CD14-positive monocyte (primary cell): ENCODE measurements around the gene SPATA19. TPM values are rescaled to one million over a fixed set of nuclear protein-coding genes. Genes with fewer than 3 reads are reported as not detected.

Experiments
- DNase-seq, 3 donors: peaks; one replicate each; pipeline ENCODE4 v3.0.0-alpha.2; 2011 to 2022
- H2AFZ ChIP-seq: 2 replicates; pipeline ENCODE4 v1.6.0; 2012; ENCODE audit warnings: mild to moderate bottlenecking, low read depth, low read length, inconsistent platforms; ENCODE audit not compliant: insufficient read depth, poor library complexity, severe bottlenecking
- H3K27ac ChIP-seq, 2 donors: 1 replicate in 1 of 2; 2 replicates in 1 of 2; pipeline ENCODE4 v1.5.1; 2012 to 2013; ENCODE audit warnings: low read length in 2 of 2, control low read depth in 1 of 2, inconsistent platforms in 1 of 2, low read depth in 1 of 2, mild to moderate bottlenecking in 1 of 2
- H3K27me3 ChIP-seq, 2 donors: one replicate each; pipeline versions ENCODE4 v1.6.0 to v1.6.1; 2011 to 2013; ENCODE audit warnings: low read length in 2 of 2; ENCODE audit not compliant: control insufficient read depth in 2 of 2, insufficient read depth in 2 of 2
- H3K36me3 ChIP-seq, 2 donors: replicated peaks in 1 of 2; 1 replicate in 1 of 2; 2 replicates in 1 of 2; pipeline versions ENCODE4 v1.5.1 to v1.6.1; 2012 to 2013; ENCODE audit warnings: low read length in 2 of 2, control low read depth in 1 of 2, inconsistent platforms in 1 of 2, mild to moderate bottlenecking in 1 of 2; ENCODE audit not compliant: insufficient read depth in 2 of 2, control insufficient read depth in 1 of 2
- H3K4me1 ChIP-seq, 2 donors: 1 replicate in 1 of 2; 2 replicates in 1 of 2; pipeline versions ENCODE4 v1.5.1 to v1.6.1; 2012 to 2013; ENCODE audit warnings: low read length in 2 of 2, control low read depth in 1 of 2, inconsistent platforms in 1 of 2, mild to moderate bottlenecking in 1 of 2, moderate library complexity in 1 of 2; ENCODE audit not compliant: insufficient read depth in 2 of 2, control insufficient read depth in 1 of 2
- H3K4me2 ChIP-seq: replicated peaks from 2 replicates; pipeline ENCODE3; 2012; ENCODE audit warnings: low read length, moderate library complexity, mild to moderate bottlenecking; ENCODE audit not compliant: poor library complexity, severe bottlenecking; ENCODE audit errors: extremely low read depth
- H3K4me3 ChIP-seq, 3 experiments: fragments of 200-600 bp in 1 of 3; sonication (generic) in 1 of 3; replicated peaks in 1 of 3; 1 replicate in 2 of 3; 2 replicates in 1 of 3; pipeline ENCODE4 v1.5.1; 2011 to 2013; ENCODE audit warnings: low read length in 3 of 3, mild to moderate bottlenecking in 3 of 3, control low read depth in 2 of 3, low read depth in 2 of 3, inconsistent platforms in 1 of 3, moderate library complexity in 1 of 3
- H3K79me2 ChIP-seq: 2 replicates; pipeline ENCODE4 v1.6.0; 2012; ENCODE audit warnings: mild to moderate bottlenecking, control low read depth, inconsistent platforms, low read length, moderate library complexity; ENCODE audit not compliant: insufficient read depth
- H3K9ac ChIP-seq: 2 replicates; pipeline ENCODE4 v1.6.0; 2017; ENCODE audit warnings: low read length, mild to moderate bottlenecking; ENCODE audit not compliant: insufficient read depth, poor library complexity, severe bottlenecking
- H3K9me3 ChIP-seq, 2 donors: replicated peaks in 1 of 2; 1 replicate in 1 of 2; 2 replicates in 1 of 2; pipeline versions ENCODE4 v1.5.1 to v1.6.1; 2012 to 2013; ENCODE audit warnings: low read length in 2 of 2, control low read depth in 1 of 2; ENCODE audit not compliant: control insufficient read depth in 1 of 2, insufficient read depth in 1 of 2
- H4K20me1 ChIP-seq: 2 replicates; pipeline ENCODE4 v1.6.0; 2012; ENCODE audit warnings: mild to moderate bottlenecking, low read length, control low read depth, moderate library complexity; ENCODE audit not compliant: insufficient read depth
- H3K27ac Mint-ChIP-seq, 7 donors: one replicate each; pipeline ENCODE4 v1.8.0; 2020; ENCODE audit warnings: mild to moderate bottlenecking in 7 of 7, mixed read lengths in 7 of 7, moderate library complexity in 6 of 7, inconsistent platforms in 2 of 7
- H3K27me3 Mint-ChIP-seq, 3 donors: one replicate each; pipeline ENCODE4 v1.8.0; 2021 to 2022; ENCODE audit warnings: low read depth in 3 of 3, mild to moderate bottlenecking in 3 of 3, mixed read lengths in 3 of 3, moderate library complexity in 3 of 3, inconsistent platforms in 1 of 3
- H3K36me3 Mint-ChIP-seq, 2 donors: one replicate each; pipeline ENCODE4 v1.8.0; 2020; ENCODE audit warnings: mixed read lengths in 2 of 2, inconsistent platforms in 1 of 2, mild to moderate bottlenecking in 1 of 2
- H3K4me1 Mint-ChIP-seq: one replicate; pipeline ENCODE4 v1.8.0; 2020; ENCODE audit warnings: mild to moderate bottlenecking, mixed read lengths
- H3K4me3 Mint-ChIP-seq, 2 donors: one replicate each; pipeline ENCODE4 v1.8.0; 2020; ENCODE audit warnings: mild to moderate bottlenecking in 2 of 2, mixed read lengths in 2 of 2, moderate library complexity in 1 of 2
- H3K9me3 Mint-ChIP-seq, 7 donors: one replicate each; pipeline ENCODE4 v1.8.0; 2020 to 2022; ENCODE audit warnings: mixed read lengths in 7 of 7, mild to moderate bottlenecking in 6 of 7, moderate library complexity in 6 of 7, inconsistent platforms in 2 of 7
- CTCF ChIP-seq: fragments of 200-600 bp; IDR thresholded peaks from one replicate; pipeline ENCODE4 v1.8.0; 2022; ENCODE audit warnings: antibody characterized with exemption, mild to moderate bottlenecking
- WGBS: methylation state at CpG from one replicate; pipeline ENCODE4 v1.1.5; 2013; ENCODE audit warnings: missing lambda C conversion rate; ENCODE audit not compliant: insufficient coverage; 5-methylcytosine and 5-hydroxymethylcytosine counted together
- intact Hi-C, 2 donors: fragments of 100-400 bp; cut with micrococcal nuclease; formaldehyde crosslinking; loops; one replicate each; pipeline versions ENCODE4 v1.15.0 to v1.15.1; 2023
- polyA plus RNA-seq, 3 donors: library from polyadenylated mRNA; depleted of rRNA in 1 of 3; unstranded in 2 of 3; stranded (reverse) in 1 of 3; fragments of 300-500 nt in 2 of 3; fragments of >200 nt in 1 of 3; fragmentation: Illumina TruSeq in 2 of 3; gene quantifications; 1 replicate in 2 of 3; 2 replicates in 1 of 3; pipeline ENCODE4 v1.2.3, GENCODE V29; 2012 to 2021

SPATA19 gene
- polyA plus RNA-seq, 3 donors = not detected

- Mint-ChIP-seq H3K36me3 (no peaks in the 10 kb centered on the region), H3K4me1 (no peaks in the 10 kb centered on the region), H3K4me3 (no peak overlapping the region), H3K27ac (no peak overlapping the region), H3K27me3 (peaks cover 0 to 15% (median 1%) of the 10 kb centered on the region in 3 donors), H3K9me3 (peaks cover 0 to 8% (median 4%) of the 10 kb centered on the region in 7 donors)
- no peaks in the 10 kb centered on the region for H3K27me3 ChIP-seq
- no peak for TF ChIP-seq CTCF
- H3K36me3 ChIP-seq = no peaks in the 10 kb centered on the region
- H4K20me1 ChIP-seq = no peaks in the 10 kb centered on the region
- DNase-seq = no peak
- no peak overlapping the region for H2AFZ ChIP-seq
- no peak overlapping the region for H3K9ac ChIP-seq
- H3K4me1 ChIP-seq = no peaks in the 10 kb centered on the region
- no peak overlapping the region for H3K4me2 ChIP-seq
- intact Hi-C loops = no loop called here
- H3K79me2 ChIP-seq = no peaks in the 10 kb centered on the region
- H3K4me3 ChIP-seq = no peak overlapping the region
- 91% methylated on average over 14 of the region's 17 CpGs for WGBS
- peaks cover 6 to 7% of the 10 kb centered on the region in 2 donors for H3K9me3 ChIP-seq
- no peak overlapping the region for H3K27ac ChIP-seq
These were observed 11.2 kb downstream of the SPATA19 start for GRCh38 chr11:133833898-133834681.

GRCh38 chr11:133832991-133833897 is 12.1 kb downstream of the SPATA19 start:
- H3K27me3 Mint-ChIP-seq = peaks cover 0 to 15% (median 4%) of the 10 kb centered on the region in 3 donors

More at GRCh38 chr11:133832991-133833897, 12.1 kb downstream of the SPATA19 start:
- no peak overlapping the region for H3K9ac ChIP-seq
- no peak overlapping the region for H3K4me2 ChIP-seq
- H3K9me3 Mint-ChIP-seq = peaks cover 0 to 7% (median 4%) of the 10 kb centered on the region in 7 donors
- intact Hi-C loops = no loop called here
- no peaks in the 10 kb centered on the region for H3K4me1 ChIP-seq
- no peaks in the 10 kb centered on the region for H4K20me1 ChIP-seq
- no peaks in the 10 kb centered on the region for H3K79me2 ChIP-seq
- peak overlapping the region in 1 of 2 donors; percentile 26 for H3K4me3 Mint-ChIP-seq
- no peaks in the 10 kb centered on the region for H3K36me3 ChIP-seq
- TF ChIP-seq CTCF = no peak
- H3K36me3 Mint-ChIP-seq = no peaks in the 10 kb centered on the region
- no peak for DNase-seq
- H3K27me3 ChIP-seq = no peaks in the 10 kb centered on the region
- H3K4me3 ChIP-seq = no peak overlapping the region
- no peaks in the 10 kb centered on the region for H3K4me1 Mint-ChIP-seq
- H3K27ac ChIP-seq = no peak overlapping the region
- H3K27ac Mint-ChIP-seq = no peak overlapping the region
- peaks cover 6 to 7% of the 10 kb centered on the region in 2 donors for H3K9me3 ChIP-seq
- WGBS = 90% methylated on average over 72 of the region's 86 CpGs
- no peak overlapping the region for H2AFZ ChIP-seq
